HG03575 (cell line): ENCODE measurements around the gene ATXN1.

Experiments
- ATAC-seq: cut with Tn5 transposase; IDR thresholded peaks from one replicate; pipeline ENCODE4 v1.9.1; 2021; ENCODE audit not compliant: unreplicated experiment, insufficient number of reproducible peaks, low FRiP score; ENCODE audit errors: extremely low read depth

Gene ATXN1

DNA sequence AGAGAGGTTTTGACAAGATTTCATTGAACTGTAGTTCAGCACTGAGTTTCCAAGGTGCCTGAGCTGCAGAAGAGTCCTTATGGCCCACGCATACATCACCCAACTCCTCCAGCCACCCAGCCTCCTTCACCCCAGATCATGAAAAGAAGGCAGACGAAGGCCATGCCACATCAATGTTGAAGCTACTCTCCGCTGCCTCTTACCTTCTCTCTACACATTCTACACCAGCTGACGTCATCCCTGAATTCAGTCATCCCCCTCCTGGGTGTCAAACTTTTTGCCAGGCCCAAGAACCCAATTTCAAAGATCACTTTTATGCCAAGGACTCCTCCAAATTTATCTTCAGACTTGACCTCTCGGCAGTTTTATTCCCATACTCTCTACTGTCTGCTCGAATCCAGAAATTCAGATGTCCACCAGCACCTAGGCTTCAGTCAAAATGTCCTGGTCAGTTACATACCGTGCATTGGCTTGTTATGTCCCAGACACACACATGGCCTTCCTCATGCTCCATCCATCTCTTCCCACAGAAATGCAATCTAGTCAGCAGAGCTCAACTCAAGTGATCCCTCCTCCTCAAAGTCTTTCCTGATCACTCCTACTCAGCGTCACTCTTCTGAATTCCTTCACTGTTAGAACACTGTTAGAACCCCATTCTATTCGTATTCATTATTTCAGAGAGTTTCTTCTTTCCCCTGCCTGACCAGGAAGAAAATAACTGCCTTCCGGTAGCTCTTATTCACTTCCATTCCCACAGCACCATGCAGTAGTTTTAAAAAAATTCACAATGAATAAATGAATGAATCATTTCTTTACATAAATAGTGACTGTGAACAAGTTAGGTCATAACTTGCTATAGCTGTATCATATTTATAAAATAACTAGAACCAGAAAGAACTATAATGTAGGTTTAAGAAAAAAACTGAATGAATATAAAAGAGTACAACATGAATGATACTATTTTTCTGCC, 11.5 kb downstream of the ATXN1 start:
- no peak for ATAC-seq

DNA sequence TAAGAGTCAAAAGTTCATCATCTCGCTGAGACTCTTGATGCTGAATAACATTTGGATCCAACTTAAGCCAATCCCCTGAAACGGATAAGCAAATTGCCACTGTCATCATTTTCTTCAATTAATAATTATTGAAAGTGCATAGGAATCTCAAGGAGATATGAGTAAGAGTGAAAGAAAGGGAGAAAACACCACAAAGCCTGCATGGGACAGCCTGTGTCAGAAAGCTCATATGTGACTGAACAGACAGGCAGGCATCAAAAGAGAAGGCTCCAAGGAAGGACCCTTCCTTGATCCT, 13.3 kb downstream of the ATXN1 start:
- no peak for ATAC-seq

DNA sequence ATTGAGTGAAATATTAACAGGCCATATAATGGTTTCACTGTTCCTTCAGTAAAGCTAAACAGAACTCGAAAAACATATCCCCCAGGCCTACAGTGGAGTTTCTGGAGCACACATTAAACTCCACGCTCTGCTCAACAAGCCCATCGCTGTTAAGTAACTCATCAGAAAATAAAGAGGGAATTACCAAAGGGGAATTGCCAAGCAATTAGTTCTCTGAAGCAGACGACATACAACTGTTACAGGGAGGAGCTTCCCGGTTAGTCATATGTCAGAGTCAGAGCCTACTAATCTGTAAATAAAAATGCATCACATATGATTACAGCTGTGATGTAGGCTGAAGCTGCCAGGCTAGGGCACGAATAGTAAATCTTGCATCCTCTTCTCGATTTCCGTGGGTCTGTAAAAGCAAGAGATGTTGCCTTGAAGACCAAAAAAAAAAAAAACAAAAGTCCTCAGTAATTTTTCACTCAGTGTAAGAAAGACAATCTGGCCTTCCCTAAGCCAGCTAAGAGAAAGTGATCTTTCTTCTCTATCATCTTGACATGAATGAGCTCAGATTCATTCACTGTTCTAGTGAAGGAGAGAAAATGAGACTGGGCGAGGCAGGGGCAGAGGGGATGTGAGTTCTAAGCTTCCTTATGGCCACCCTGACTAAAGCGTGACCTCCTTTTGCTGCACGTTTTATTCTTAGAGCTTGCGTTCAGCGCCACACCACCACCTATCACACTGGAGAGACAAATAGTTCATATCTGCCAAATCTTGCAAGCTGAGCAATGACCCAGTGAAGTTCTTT, 13.8 kb downstream of the ATXN1 start:
- ATAC-seq, result no peak

DNA sequence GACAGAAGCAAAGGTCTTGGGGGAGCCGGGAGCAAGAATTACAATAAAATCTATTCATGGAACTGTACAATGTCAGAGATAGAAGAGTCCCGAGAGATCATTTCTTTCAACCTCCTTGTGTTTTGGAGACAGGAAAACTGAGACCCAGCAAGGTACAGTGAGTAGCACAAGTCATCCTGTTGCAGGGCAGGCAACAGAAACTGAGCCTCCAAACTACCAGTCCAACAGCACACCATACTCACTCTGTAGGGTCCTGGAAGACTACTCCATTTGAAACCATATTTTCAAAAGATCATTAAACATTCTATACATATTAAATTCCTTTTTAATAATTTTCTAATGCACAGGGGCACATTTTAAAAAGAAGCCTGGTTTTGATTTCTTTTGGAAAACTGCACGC, 14.4 kb downstream of the ATXN1 start:
- no peak for ATAC-seq

DNA sequence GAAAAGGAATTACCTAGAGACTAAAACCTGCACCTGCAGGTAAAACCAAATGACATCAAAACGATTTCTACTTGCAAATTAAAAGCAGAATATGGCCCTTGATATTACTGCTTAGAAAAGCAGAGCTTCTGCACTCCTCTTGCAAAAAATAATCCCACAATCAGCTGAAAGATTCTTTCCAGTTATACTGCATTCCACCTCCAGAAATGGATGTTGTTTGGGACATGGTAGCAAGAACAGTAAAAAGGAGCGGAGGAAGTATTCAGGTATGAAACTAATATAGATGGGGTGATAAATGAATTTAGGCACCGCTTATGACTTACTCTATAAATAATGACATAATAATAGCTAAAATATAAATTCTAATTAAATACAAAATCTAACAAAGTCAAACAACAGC, 14.9 kb downstream of the ATXN1 start:
- ATAC-seq, result no peak

GRCh38 chr6:16743664-16744210, 17.5 kb downstream of the ATXN1 start:
- no peak for ATAC-seq

DNA sequence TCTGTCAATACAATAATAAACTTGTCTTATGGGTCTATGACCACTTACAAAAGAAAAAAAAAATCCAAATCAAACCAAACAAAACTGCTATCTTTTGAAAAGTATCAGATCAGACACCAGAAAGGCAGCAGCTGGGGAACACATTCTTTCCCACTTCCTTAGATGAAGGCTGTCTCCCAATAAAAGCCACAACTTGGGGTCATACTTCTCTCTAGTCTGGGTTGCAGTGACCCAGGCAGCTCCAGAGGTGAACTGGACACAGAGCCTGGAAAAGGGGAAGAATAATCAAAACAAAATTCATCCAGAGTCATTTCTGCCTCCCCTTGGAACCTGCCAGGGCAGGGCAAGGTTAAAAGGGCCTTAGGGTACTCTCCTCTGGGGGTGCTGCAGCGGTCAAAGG, 19.1 kb downstream of the ATXN1 start:
- no peak for ATAC-seq

DNA sequence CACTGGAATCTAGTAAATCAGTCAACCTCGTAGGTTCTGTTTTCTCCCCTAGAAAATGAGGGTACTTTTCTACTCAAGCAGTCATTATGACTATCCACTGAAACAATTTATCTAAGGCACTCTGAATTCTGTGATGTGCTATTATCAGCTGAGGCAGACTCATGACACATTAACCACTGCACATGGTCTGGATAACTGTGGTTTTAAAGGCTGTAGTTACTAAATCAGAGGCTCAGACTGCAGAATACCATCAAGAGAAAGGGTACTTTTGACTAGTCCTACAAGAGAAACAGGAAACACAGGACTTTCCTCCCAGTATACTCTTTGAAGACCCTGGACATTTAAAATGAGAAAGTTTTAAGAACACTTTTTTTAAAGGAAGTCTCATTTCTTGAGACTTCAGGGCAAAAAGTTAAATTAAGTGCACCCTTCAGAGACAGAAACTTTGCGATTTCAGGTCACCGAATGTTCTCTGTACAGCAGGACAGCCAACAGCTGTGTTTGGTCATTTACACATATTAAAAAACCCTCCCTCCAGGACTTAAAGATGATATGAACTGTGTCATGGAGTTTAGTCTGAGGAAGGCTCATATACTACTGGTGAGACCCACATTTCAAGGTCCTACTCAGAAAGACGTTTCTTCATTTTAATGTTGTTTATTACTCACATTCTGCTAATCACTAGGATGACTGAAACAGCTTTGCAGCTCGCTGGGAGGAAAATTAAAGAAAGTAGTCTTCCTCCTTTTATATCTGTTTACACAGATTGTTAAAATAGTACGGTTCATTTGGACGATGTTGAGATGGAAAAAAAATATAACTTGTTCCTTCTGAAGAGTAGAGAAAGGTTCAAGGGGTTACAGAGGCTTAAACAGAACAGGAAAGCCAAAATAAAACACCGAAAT, 19.9 kb downstream of the ATXN1 start:
- ATAC-seq, result no peak

- ATAC-seq, result no peak
Measured at GRCh38 chr6:16740097-16740496, 21.2 kb downstream of the ATXN1 start.

- ATAC-seq, result no peak
Measured at GRCh38 chr6:16739329-16739801, 21.9 kb downstream of the ATXN1 start.

DNA sequence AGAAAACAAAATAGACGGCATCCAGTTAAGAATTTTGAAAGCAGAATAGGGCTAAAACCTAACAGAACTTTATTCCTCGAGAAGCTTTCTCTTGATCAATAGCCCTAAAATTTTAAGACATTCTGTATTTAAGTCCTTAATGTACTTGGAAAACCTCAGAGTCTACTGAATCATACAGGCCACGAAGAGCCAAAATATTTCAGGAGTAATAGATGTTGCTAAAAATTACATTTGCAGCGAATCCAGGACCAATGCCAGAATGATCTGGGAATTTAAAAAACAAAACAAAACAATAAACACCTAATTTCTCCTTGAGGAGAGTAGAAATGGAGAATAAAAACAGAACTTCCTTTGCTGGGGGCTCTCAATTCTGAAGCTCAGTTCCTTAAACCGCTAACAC, 23.3 kb downstream of the ATXN1 start:
- ATAC-seq, result no peak

- no peak for ATAC-seq
Measured at GRCh38 chr6:16736856-16737775, 24.1 kb downstream of the ATXN1 start.

- no peak for ATAC-seq
Measured at GRCh38 chr6:16735014-16735413, 26.2 kb downstream of the ATXN1 start.

DNA sequence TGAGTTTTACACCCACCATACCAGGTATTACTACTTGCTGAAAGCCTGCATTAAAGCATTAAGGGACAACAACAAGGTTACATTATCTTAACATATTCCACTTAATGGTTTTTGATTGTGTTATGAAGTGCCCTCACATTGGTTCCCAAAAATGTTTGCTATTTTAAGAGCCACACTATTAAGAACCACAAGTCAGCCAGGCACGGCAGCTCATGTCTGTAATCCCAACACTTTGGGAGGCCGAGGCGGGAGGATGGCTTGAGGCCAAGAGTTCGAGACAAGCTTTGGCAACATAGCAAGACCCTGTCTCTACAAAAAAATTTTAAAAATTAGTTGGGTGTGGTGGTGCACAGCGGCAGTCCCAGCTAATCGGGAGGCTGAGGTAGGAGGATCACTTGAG, 28.2 kb downstream of the ATXN1 start:
- no peak for ATAC-seq

- peak; percentile 84 for ATAC-seq
Measured at GRCh38 chr6:16731478-16732051, 29.7 kb downstream of the ATXN1 start.

GRCh38 chr6:16730738-16731477, 30.4 kb downstream of the ATXN1 start:
- ATAC-seq, result no peak

DNA sequence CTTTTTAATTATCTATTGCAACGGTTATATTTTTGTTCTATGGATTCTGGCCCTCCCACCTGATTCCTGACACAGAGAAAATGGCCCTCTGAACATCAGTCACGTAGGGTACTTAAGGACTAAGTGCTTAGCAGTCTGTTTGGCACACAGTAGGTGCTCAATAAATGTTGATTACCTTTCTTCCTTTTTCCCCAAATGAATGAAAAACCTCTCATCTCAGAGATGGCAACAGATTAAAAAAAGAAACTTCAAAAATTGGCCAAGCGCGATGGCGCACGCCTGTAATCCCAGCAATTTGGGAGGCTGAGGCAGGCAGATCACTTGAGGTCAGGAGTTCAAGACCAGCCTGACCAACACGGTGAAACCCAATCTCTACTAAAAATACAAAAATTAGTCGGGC, 31.5 kb downstream of the ATXN1 start:
- no peak for ATAC-seq
